Activated gamma-delta T cell (primary cell): ENCODE data around the gene S1PR1.

Source experiments
- DNase-seq: peaks from one replicate; lab custom pipeline; 2025; lab: John Stamatoyannopoulos, UW

Gene S1PR1

GRCh38 chr1:101245246-101245927 lies 8.6 kb downstream of the S1PR1 start:
- no peak for DNase-seq

GRCh38 chr1:101247404-101248287 lies 10.8 kb downstream of the S1PR1 start:
- no peak for DNase-seq

DNA sequence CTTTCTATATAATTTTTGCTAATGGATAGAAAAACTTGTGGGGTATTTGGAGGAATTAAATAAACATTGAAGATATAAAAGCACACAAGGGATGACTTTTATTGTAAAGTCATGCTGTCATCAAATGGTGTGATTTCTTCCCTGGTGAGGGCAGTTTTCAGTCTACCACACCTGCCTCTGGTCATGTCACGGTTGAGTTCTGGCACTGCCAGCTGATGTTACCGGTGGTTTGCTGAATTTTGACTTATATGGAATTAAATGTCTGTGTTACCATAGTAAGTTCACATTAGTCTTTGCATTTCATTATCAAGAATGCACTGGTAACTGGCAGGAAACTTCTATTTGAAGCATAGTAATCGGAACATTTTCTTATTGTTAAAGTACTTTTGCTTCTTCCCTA lies 13.4 kb downstream of the S1PR1 start:
- DNase-seq, result no peak

- DNase-seq, result no peak
Measured at GRCh38 chr1:101250656-101251272, 13.9 kb downstream of the S1PR1 start.

DNA sequence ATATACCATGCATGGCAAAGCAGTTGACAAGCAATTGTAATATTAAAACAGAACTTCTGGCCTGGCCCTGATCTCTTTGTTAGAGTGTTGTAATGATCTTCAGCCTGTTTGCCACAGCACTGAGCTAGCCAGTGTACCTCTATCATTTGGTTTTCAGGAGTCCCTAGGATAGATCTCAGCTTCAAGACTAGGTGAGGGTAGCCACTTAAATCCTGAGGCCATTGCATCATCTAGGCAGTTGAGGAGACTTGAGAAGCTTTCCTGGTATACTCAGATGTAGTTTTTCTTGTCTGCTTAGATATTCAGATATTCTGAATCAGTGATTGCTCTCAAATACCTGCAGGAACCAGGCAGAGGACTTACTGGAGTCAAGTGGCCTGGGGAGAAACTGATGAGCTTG lies 14.7 kb downstream of the S1PR1 start:
- DNase-seq, result no peak

DNA sequence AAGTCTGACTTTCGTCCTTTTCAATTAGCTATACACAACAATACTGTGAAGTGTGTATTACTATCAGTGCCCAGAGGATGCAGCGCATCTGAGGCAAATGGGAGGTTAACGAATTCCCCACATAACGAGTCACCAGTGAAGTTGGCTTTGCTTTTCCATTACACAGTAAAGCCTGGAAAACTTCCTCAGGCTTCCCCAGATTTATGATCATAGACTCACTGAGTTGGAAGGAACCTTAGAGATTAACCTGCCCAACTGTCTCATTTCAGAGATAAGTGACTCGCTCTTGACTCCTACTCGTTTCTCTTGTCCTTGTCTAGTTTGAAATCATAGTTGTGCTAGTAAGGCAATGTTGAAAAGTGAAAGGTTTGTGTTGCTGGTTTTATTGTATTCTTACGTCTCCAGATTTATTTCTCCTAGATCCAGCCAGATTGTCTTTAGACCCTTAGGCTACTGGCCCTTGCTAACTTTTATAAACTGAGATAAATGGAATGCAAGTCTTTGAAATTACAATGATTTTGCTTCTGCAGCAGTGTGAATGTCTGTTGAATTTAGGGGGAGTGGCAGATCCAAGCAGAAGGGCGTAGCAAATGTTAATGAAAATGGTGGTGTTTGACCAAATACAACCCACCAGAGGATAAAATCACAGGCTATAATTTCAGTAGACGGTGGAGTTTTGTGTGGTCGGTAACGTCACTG lies 17.3 kb downstream of the S1PR1 start:
- DNase-seq, result no peak

GRCh38 chr1:101257500-101258325 lies 20.9 kb downstream of the S1PR1 start:
- no peak for DNase-seq

GRCh38 chr1:101259744-101260148 lies 22.9 kb downstream of the S1PR1 start:
- DNase-seq, result no peak

DNA sequence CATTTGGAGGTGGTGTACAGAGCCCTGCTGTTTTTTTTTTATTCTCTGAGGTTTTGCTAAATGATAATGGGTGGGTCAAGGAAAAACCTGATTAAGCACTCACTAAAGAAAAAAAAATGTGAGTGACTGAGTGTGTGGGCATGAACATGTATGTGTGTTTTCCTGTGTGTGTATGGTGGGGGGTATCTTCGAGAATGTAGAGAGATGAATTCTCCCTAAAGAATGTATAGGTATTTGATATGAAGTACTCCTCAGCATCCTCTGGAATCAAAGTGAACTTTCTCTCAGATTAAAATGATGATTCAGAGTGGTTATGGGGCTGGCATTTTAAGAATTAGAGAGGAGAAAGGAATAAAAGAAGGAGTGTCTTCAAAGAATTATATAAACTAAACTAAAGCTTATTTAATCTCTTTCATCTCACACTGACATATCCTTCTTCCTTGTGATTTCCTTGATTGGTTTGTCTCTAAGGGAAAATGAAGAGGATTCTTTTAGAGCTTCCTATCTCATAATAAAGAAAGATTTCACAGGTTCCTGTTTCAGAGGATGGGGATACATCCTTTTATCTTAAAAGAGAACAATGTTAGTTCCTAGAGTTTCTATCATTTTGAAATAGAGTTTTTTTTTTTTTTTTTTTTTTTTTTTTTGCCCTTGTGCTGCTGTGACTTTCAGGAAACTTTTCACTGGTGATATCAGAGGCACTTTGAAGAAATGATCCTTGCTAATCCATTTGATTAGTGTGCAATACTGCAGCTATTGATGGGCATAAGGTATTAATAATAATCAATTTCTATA lies 23.9 kb downstream of the S1PR1 start:
- no peak for DNase-seq

GRCh38 chr1:101261623-101262022 lies 24.8 kb downstream of the S1PR1 start:
- DNase-seq, result no peak

GRCh38 chr1:101262060-101262459 lies 25.2 kb downstream of the S1PR1 start:
- DNase-seq, result no peak

- no peak for DNase-seq
Measured at GRCh38 chr1:101262630-101263348, 26.0 kb downstream of the S1PR1 start.

DNA sequence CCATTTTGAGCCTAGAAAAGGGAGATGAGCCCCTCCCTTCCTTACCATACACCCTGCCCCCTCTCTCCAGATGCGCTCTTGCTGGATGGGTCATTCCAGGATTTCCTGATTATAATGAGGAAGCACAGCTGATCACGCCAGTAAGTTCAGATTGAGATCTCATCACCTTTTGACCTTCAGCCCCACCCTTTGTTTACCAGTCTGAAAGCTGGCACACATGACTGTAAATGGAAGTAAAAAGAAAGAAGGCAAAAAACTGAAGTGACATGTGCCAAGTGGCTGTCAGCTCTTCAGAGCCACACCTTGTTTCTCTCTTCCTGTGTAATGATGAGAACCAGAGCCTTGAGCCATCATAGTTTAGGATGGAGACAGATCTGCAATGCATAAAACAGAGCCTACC lies 27.9 kb downstream of the S1PR1 start:
- DNase-seq, result no peak

- DNase-seq, result no peak
Measured at GRCh38 chr1:101265684-101266083, 28.9 kb downstream of the S1PR1 start.

GRCh38 chr1:101267082-101267481 lies 30.3 kb downstream of the S1PR1 start:
- no peak for DNase-seq

- DNase-seq, result no peak
Measured at GRCh38 chr1:101268893-101269292, 32.1 kb downstream of the S1PR1 start.

- no peak for DNase-seq
Measured at GRCh38 chr1:101275672-101276071, 38.9 kb downstream of the S1PR1 start.

GRCh38 chr1:101276818-101277217 lies 40.0 kb downstream of the S1PR1 start:
- no peak for DNase-seq

- no peak for DNase-seq
Measured at GRCh38 chr1:101278238-101278637, 41.4 kb downstream of the S1PR1 start.

- no peak for DNase-seq
Measured at GRCh38 chr1:101278845-101279244, 42.0 kb downstream of the S1PR1 start.
